Adipocyte (in vitro differentiated cells): ENCODE data around the gene TFDP1.

Experiments
- DNase-seq: peaks from one replicate; pipeline ENCODE4 v3.0.0-alpha.2; 2015; ENCODE audit warnings: low read depth
- H3K27me3 ChIP-seq: replicated peaks from 2 replicates; pipeline ENCODE4 v1.7.0; 2013; ENCODE audit warnings: mild to moderate bottlenecking, low read length, moderate library complexity; ENCODE audit not compliant: control insufficient read depth, insufficient read depth
- H3K36me3 ChIP-seq: 2 replicates; pipeline ENCODE4 v1.7.0; 2013; ENCODE audit warnings: low read length, mild to moderate bottlenecking, moderate library complexity; ENCODE audit not compliant: control insufficient read depth, insufficient read depth, severe bottlenecking
- H3K4me1 ChIP-seq: 2 replicates; pipeline ENCODE4 v1.7.0; 2013; ENCODE audit warnings: mild to moderate bottlenecking, low read length, moderate library complexity; ENCODE audit not compliant: control insufficient read depth, insufficient read depth
- H3K4me3 ChIP-seq: 2 replicates; pipeline ENCODE4 v1.7.0; 2013; ENCODE audit warnings: mild to moderate bottlenecking, low read length, moderate library complexity
- H3K9ac ChIP-seq: 2 replicates; pipeline ENCODE4 v1.7.0; 2013; ENCODE audit warnings: mild to moderate bottlenecking, low read length, moderate library complexity
- H3K9me3 ChIP-seq: 2 replicates; pipeline ENCODE4 v1.7.0; 2013; ENCODE audit warnings: mild to moderate bottlenecking, low read length, moderate library complexity; ENCODE audit not compliant: control insufficient read depth

The TFDP1 gene

GRCh38 chr13:113544071-113544891 is 40.3 kb upstream of the TFDP1 start:
- Histone ChIP-seq H3K4me3 (no peak overlapping the region), H3K9ac (no peak overlapping the region), H3K4me1 (peaks cover 28% of the 10 kb centered on the region), H3K9me3 (no peaks in the 10 kb centered on the region), H3K36me3 (peaks cover 12% of the 10 kb centered on the region), H3K27me3 (no peaks in the 10 kb centered on the region)
- DNase-seq = no peak

GRCh38 chr13:113544896-113545295 is 39.7 kb upstream of the TFDP1 start:
- DNase-seq = peak; percentile 7
- Histone ChIP-seq H3K27me3 (no peaks in the 10 kb centered on the region), H3K4me1 (peaks cover 28% of the 10 kb centered on the region), H3K9me3 (no peaks in the 10 kb centered on the region), H3K4me3 (no peak overlapping the region), H3K9ac (no peak overlapping the region), H3K36me3 (peaks cover 10% of the 10 kb centered on the region)

- Histone ChIP-seq H3K9me3 (no peaks in the 10 kb centered on the region), H3K36me3 (peaks cover 14% of the 10 kb centered on the region), H3K9ac (peak overlapping the region; percentile 44), H3K4me3 (no peak overlapping the region), H3K27me3 (no peaks in the 10 kb centered on the region), H3K4me1 (peaks cover 28% of the 10 kb centered on the region)
- peak; percentile 71 for DNase-seq
These were observed 39.1 kb upstream of the TFDP1 start for GRCh38 chr13:113545455-113545930.

GRCh38 chr13:113545931-113546516 is 38.5 kb upstream of the TFDP1 start:
- Histone ChIP-seq H3K9ac (peak overlapping the region; percentile 44), H3K4me3 (no peak overlapping the region), H3K27me3 (no peaks in the 10 kb centered on the region), H3K4me1 (peaks cover 28% of the 10 kb centered on the region), H3K36me3 (peaks cover 19% of the 10 kb centered on the region), H3K9me3 (no peaks in the 10 kb centered on the region)
- DNase-seq = no peak

- Histone ChIP-seq H3K4me1 (peaks cover 28% of the 10 kb centered on the region), H3K36me3 (peaks cover 23% of the 10 kb centered on the region), H3K27me3 (no peaks in the 10 kb centered on the region), H3K9ac (peak overlapping the region; percentile 44), H3K4me3 (peak overlapping the region; percentile 30), H3K9me3 (no peaks in the 10 kb centered on the region)
- no peak for DNase-seq
These were observed 37.8 kb upstream of the TFDP1 start for GRCh38 chr13:113546571-113547237.

- DNase-seq = no peak
- H3K4me3 ChIP-seq = no peak overlapping the region
- peaks cover 27% of the 10 kb centered on the region for H3K36me3 ChIP-seq
- no peaks in the 10 kb centered on the region for H3K27me3 ChIP-seq
- peaks cover 28% of the 10 kb centered on the region for H3K4me1 ChIP-seq
- H3K9ac ChIP-seq = peak overlapping the region; percentile 44
- no peaks in the 10 kb centered on the region for H3K9me3 ChIP-seq
These were observed 37.1 kb upstream of the TFDP1 start for GRCh38 chr13:113547238-113547971.

- no peaks in the 10 kb centered on the region for H3K27me3 ChIP-seq
- no peak overlapping the region for H3K9ac ChIP-seq
- H3K9me3 ChIP-seq = no peaks in the 10 kb centered on the region
- no peak for DNase-seq
- H3K4me3 ChIP-seq = peak overlapping the region; percentile 21
- H3K4me1 ChIP-seq = peaks cover 28% of the 10 kb centered on the region
- peaks cover 30% of the 10 kb centered on the region for H3K36me3 ChIP-seq
These were observed 36.3 kb upstream of the TFDP1 start for GRCh38 chr13:113548171-113548641.

- no peaks in the 10 kb centered on the region for H3K9me3 ChIP-seq
These were observed 35.6 kb upstream of the TFDP1 start for GRCh38 chr13:113548778-113549621.

GRCh38 chr13:113550453-113550852 is 34.1 kb upstream of the TFDP1 start:
- H3K9ac ChIP-seq = no peak overlapping the region
- no peaks in the 10 kb centered on the region for H3K9me3 ChIP-seq
- DNase-seq = no peak
- peaks cover 23% of the 10 kb centered on the region for H3K4me1 ChIP-seq
- peaks cover 36% of the 10 kb centered on the region for H3K36me3 ChIP-seq
- no peaks in the 10 kb centered on the region for H3K27me3 ChIP-seq
- no peak overlapping the region for H3K4me3 ChIP-seq

More at GRCh38 chr13:113548778-113549621, 35.6 kb upstream of the TFDP1 start:
- H3K9ac ChIP-seq = no peak overlapping the region
- no peak for DNase-seq
- H3K36me3 ChIP-seq = peaks cover 36% of the 10 kb centered on the region
- H3K4me1 ChIP-seq = peaks cover 28% of the 10 kb centered on the region
- no peaks in the 10 kb centered on the region for H3K27me3 ChIP-seq
- H3K4me3 ChIP-seq = no peak overlapping the region
